Keratinocyte (primary cell): ENCODE results near the gene HOOK2. TPM values are rescaled to one million over a fixed set of nuclear protein-coding genes. Genes with fewer than 3 reads are reported as not detected.
A peak's percentile ranks its signal among the peaks of the same experiment; 100 is the strongest.

ENCODE experiments used
- DNase-seq: peaks from one replicate; pipeline ENCODE4 v3.0.0-alpha.2; 2011; ENCODE audit warnings: low read depth, missing footprints, low spot score
- FAIRE-seq: peaks from 2 replicates; lab custom pipeline; 2011; peaks lifted over from hg19 to GRCh38; lab: Jason Lieb, UNC
- H2AFZ ChIP-seq: 2 replicates; pipeline ENCODE4 v1.6.0; 2012; ENCODE audit warnings: low read length, control low read depth, inconsistent platforms; ENCODE audit not compliant: control insufficient read depth
- H3K27ac ChIP-seq: 2 replicates; pipeline ENCODE4 v1.5.1; 2011; ENCODE audit warnings: low read length; ENCODE audit not compliant: control insufficient read depth, insufficient read depth
- H3K27me3 ChIP-seq: 3 replicates; pipeline ENCODE4 v1.6.0; 2011; ENCODE audit warnings: low read length; ENCODE audit not compliant: control insufficient read depth, insufficient read depth; ENCODE audit errors: extremely low read depth
- H3K36me3 ChIP-seq, 2 experiments: 2 replicates in 1 of 2; 3 replicates in 1 of 2; pipeline ENCODE4 v1.5.1; 2011; ENCODE audit warnings: low read length in 2 of 2, mild to moderate bottlenecking in 1 of 2; ENCODE audit not compliant: control insufficient read depth in 2 of 2, insufficient read depth in 2 of 2; ENCODE audit errors: extremely low read depth in 1 of 2
- H3K4me1 ChIP-seq: 3 replicates; pipeline ENCODE4 v1.5.1; 2011; ENCODE audit warnings: low read length; ENCODE audit not compliant: control insufficient read depth, insufficient read depth; ENCODE audit errors: extremely low read depth
- H3K4me2 ChIP-seq: 3 replicates; pipeline ENCODE4 v1.6.0; 2011; ENCODE audit warnings: low read depth, low read length; ENCODE audit not compliant: control insufficient read depth, insufficient read depth; ENCODE audit errors: extremely low read depth
- H3K4me3 ChIP-seq, 3 experiments: fragments of 200-600 bp in 1 of 3; sonication (generic) in 1 of 3; 2 replicates in 2 of 3; 3 replicates in 1 of 3; pipeline ENCODE4 v1.5.1; 2011 to 2016; ENCODE audit warnings: low read length in 3 of 3, mild to moderate bottlenecking in 3 of 3, control low read depth in 2 of 3, inconsistent platforms in 1 of 3, low read depth in 1 of 3, mixed read lengths in 1 of 3, mixed run types in 1 of 3, moderate library complexity in 1 of 3; ENCODE audit not compliant: control insufficient read depth in 2 of 3, insufficient read depth in 2 of 3; ENCODE audit errors: extremely low read depth in 1 of 3
- H3K79me2 ChIP-seq: 2 replicates; pipeline ENCODE4 v1.6.0; 2012; ENCODE audit warnings: low read length; ENCODE audit not compliant: control insufficient read depth, insufficient read depth
- H3K9ac ChIP-seq: 3 replicates; pipeline ENCODE4 v1.6.0; 2011; ENCODE audit warnings: low read length; ENCODE audit not compliant: control insufficient read depth, insufficient read depth; ENCODE audit errors: extremely low read depth
- H3K9me1 ChIP-seq: 3 replicates; pipeline ENCODE4 v1.6.0; 2011; ENCODE audit warnings: low read length; ENCODE audit not compliant: control insufficient read depth, insufficient read depth; ENCODE audit errors: extremely low read depth
- H3K9me3 ChIP-seq: 2 replicates; pipeline ENCODE4 v1.5.1; 2012; ENCODE audit warnings: low read depth, low read length; ENCODE audit not compliant: control insufficient read depth
- H4K20me1 ChIP-seq: 3 replicates; pipeline ENCODE4 v1.6.0; 2011; ENCODE audit warnings: low read length; ENCODE audit not compliant: control insufficient read depth, insufficient read depth; ENCODE audit errors: extremely low read depth
- EZH2 ChIP-seq: IDR thresholded peaks from one replicate; pipeline ENCODE4 v1.6.1; 2012; ENCODE audit warnings: inconsistent platforms, mild to moderate bottlenecking, low read length, moderate library complexity
- dilution Hi-C: fragments of 300-500 bp; cut with MboI; formaldehyde crosslinking; loops from one replicate; pipeline ENCODE4 v1.7.0; 2020; ENCODE audit warnings: low sequenced_read_pairs; ENCODE audit not compliant: extremely low pct_ligation_motif_present
- polyA plus RNA-seq, 5 experiments: library from polyadenylated mRNA; depleted of rRNA in 3 of 5; stranded (reverse) in 3 of 5; stranded (forward) in 1 of 5; unstranded in 1 of 5; fragments of >200 nt; gene quantifications; 1 replicate in 1 of 5; 2 replicates in 3 of 5; 3 replicates in 1 of 5; pipeline versions ENCODE4 v1.2.1 to v1.2.3, GENCODE V29; 2011 to 2012; ENCODE audit warnings: missing spikeins in 2 of 5, low read depth in 1 of 5, low replicate concordance in 1 of 5
- TF ChIP-seq, protein P1 (sequence below), 3 experiments: IDR thresholded peaks in 1 of 3; conservative IDR thresholded peaks in 1 of 3; optimal IDR thresholded peaks in 1 of 3; 2 replicates in 2 of 3; 3 replicates in 1 of 3; pipeline versions ENCODE3 to v1.5.1; 2011; ENCODE audit warnings: low read length in 3 of 3, mild to moderate bottlenecking in 3 of 3, moderate library complexity in 2 of 3, control low read depth in 1 of 3, inconsistent platforms in 1 of 3; ENCODE audit not compliant: insufficient read depth in 2 of 3; ENCODE audit errors: extremely low read depth in 1 of 3

Gene HOOK2
- polyA plus RNA-seq, 1 donor (not counting 4 experiments of a cell fraction or from before 2014, with no cell fraction given): 21.9 TPM

DNA sequence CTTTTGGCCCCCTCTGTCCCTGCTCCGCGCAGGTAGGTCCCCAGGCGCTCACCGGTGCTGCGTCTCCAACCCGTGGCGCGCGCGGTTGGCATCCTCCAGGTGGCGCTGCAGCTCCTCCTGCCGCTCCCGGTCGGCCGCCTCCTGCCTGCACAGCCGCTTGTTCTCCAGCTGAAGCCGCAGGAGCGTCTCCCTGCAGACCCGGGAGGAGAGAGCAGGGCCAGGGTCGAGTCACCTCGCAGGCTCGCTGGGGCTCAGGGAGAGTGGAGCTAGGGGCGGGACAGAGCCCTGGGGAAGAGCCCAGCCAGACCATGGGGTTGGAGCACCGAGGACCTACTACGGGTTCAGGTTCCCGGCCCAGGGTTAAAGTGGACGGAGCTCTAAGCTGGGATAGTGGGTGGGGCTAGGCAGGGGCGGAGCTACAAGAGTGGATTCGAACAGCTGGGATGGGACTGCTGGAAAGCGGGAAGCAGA is 9.3 kb downstream of the HOOK2 start:
- H3K79me2 ChIP-seq: no peaks in the 10 kb centered on the region
- TF ChIP-seq, protein P1, sequence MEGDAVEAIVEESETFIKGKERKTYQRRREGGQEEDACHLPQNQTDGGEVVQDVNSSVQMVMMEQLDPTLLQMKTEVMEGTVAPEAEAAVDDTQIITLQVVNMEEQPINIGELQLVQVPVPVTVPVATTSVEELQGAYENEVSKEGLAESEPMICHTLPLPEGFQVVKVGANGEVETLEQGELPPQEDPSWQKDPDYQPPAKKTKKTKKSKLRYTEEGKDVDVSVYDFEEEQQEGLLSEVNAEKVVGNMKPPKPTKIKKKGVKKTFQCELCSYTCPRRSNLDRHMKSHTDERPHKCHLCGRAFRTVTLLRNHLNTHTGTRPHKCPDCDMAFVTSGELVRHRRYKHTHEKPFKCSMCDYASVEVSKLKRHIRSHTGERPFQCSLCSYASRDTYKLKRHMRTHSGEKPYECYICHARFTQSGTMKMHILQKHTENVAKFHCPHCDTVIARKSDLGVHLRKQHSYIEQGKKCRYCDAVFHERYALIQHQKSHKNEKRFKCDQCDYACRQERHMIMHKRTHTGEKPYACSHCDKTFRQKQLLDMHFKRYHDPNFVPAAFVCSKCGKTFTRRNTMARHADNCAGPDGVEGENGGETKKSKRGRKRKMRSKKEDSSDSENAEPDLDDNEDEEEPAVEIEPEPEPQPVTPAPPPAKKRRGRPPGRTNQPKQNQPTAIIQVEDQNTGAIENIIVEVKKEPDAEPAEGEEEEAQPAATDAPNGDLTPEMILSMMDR (optimal IDR thresholded peaks at IDR 0.05 in 1 of 3, IDR thresholded peaks at IDR 0.05 in 1 of 3, conservative IDR thresholded peaks at IDR 0.05 in 1 of 3; ENCODE audit: extremely low read depth in 1 of 3, insufficient read depth in 2 of 3, low read length in 3 of 3): peak in 2 of 3 experiments; percentile 87 to 88
- no peak for TF ChIP-seq EZH2
- H3K27me3 ChIP-seq: no peaks in the 10 kb centered on the region
- H3K27ac ChIP-seq: no peak overlapping the region
- peak overlapping the region; percentile 70 for H3K4me2 ChIP-seq
- no peaks in the 10 kb centered on the region for H3K4me1 ChIP-seq
- peak overlapping the region in 2 of 3 experiments; percentile 53 to 61 for H3K4me3 ChIP-seq
- FAIRE-seq (peak; percentile 57), DNase-seq (no peak)
- H3K36me3 ChIP-seq: peaks cover 11 to 35% of the 10 kb centered on the region in 2 experiments
- dilution Hi-C loops: no loop called here
- H3K9me3 ChIP-seq: no peaks in the 10 kb centered on the region
- H4K20me1 ChIP-seq: peaks cover 4% of the 10 kb centered on the region
- H3K9ac ChIP-seq: no peak overlapping the region
- H2AFZ ChIP-seq: peak overlapping the region; percentile 83
- no peaks in the 10 kb centered on the region for H3K9me1 ChIP-seq

DNA sequence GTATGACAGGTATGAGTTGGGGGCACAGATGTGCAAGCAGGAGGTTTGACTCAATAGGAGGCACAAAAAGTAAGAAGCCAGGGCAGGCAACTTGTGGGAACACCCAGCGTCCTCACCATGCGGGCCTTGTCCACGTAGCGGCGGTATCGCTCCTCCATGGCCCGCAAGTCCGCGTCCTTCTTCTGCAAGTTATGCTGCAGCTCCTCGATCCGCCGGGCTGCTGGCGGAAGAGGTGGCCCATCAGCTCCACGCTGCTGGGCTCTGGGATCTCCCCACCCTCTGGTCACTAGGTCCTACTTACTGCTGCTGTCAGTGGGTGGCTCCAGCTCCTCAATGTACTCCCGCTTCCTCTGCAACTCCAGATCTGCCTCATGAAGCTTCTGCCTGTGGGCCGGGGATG is 10.7 kb downstream of the HOOK2 start:
- no peak overlapping the region for H3K9ac ChIP-seq
- no peaks in the 10 kb centered on the region for H3K9me1 ChIP-seq
- peaks cover 7 to 28% of the 10 kb centered on the region in 2 experiments for H3K36me3 ChIP-seq
- FAIRE-seq (no peak), DNase-seq (no peak)
- no peaks in the 10 kb centered on the region for H3K9me3 ChIP-seq
- no peak overlapping the region for H2AFZ ChIP-seq
- TF ChIP-seq, protein P1 (optimal IDR thresholded peaks at IDR 0.05 in 1 of 3, IDR thresholded peaks at IDR 0.05 in 1 of 3, conservative IDR thresholded peaks at IDR 0.05 in 1 of 3; ENCODE audit: extremely low read depth in 1 of 3, insufficient read depth in 2 of 3, low read length in 3 of 3): no peak
- TF ChIP-seq EZH2: no peak
- H3K27ac ChIP-seq: no peak overlapping the region
- H3K4me1 ChIP-seq: no peaks in the 10 kb centered on the region
- no peak overlapping the region for H3K4me2 ChIP-seq
- no peak overlapping the region for H3K4me3 ChIP-seq
- H3K27me3 ChIP-seq: no peaks in the 10 kb centered on the region
- dilution Hi-C loops: no loop called here
- peaks cover 3% of the 10 kb centered on the region for H4K20me1 ChIP-seq
- H3K79me2 ChIP-seq: no peaks in the 10 kb centered on the region
